Right lobe of liver (tissue), 4 donors: ENCODE measurements around the gene ODC1.

Experiments
- POLR2A ChIP-seq: fragments of 450-650 bp; IDR thresholded peaks from one replicate; pipeline ENCODE4 v1.6.1; 2017; ENCODE audit warnings: antibody characterized with exemption, mild to moderate bottlenecking
- TF ChIP-seq, protein P1 (sequence below), 4 donors: fragments of 200-600 bp in 3 of 4; fragments of 450-650 bp in 1 of 4; IDR thresholded peaks; one replicate each; pipeline versions ENCODE4 v1.5.1 to v1.8.0; 2016 to 2022; ENCODE audit warnings: antibody characterized with exemption in 4 of 4, mild to moderate bottlenecking in 2 of 4
- donor health status: DM: no; HTN: no; CAD: no.
- donor health status: DM: no; HTN: no; CAD: no.
- donor health status: DM: no; HTN: yes; CAD: no.

- TF ChIP-seq, protein P1, sequence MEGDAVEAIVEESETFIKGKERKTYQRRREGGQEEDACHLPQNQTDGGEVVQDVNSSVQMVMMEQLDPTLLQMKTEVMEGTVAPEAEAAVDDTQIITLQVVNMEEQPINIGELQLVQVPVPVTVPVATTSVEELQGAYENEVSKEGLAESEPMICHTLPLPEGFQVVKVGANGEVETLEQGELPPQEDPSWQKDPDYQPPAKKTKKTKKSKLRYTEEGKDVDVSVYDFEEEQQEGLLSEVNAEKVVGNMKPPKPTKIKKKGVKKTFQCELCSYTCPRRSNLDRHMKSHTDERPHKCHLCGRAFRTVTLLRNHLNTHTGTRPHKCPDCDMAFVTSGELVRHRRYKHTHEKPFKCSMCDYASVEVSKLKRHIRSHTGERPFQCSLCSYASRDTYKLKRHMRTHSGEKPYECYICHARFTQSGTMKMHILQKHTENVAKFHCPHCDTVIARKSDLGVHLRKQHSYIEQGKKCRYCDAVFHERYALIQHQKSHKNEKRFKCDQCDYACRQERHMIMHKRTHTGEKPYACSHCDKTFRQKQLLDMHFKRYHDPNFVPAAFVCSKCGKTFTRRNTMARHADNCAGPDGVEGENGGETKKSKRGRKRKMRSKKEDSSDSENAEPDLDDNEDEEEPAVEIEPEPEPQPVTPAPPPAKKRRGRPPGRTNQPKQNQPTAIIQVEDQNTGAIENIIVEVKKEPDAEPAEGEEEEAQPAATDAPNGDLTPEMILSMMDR (IDR thresholded peaks at IDR 0.05), result no peak
- TF ChIP-seq POLR2A, result no peak
These were observed 50.2 kb downstream of the ODC1 start for GRCh38 chr2:10397878-10398277.
